ENCODE results near the gene KIRREL1.

The KIRREL1 gene

DNA sequence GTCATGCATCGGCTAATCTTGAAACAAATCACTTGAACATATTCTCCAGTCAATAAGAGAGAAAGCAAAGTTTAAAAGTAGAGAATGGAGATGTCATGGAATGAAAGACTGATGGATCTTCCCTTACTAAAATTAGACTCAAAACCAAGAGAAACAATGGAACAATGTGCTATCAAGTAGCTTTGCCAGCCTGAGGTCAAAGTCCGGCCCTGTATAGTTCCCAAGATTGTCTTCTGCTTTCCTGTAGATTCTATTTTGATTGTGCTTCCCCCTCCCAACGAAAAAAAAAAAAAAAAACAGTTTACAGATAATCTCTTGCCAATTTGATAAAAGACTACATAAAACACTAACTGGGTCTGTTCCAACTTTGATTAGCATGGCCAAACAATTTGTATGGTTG, 40.8 kb upstream of the KIRREL1 start:
- no peaks in the 10 kb centered on the region for H3K79me1 ChIP-seq (ENCODE audit: low read length)
- H3K4me1 ChIP-seq (ENCODE audit: control insufficient read depth, low read depth, low read length) = no peaks in the 10 kb centered on the region
- H2AK5ac ChIP-seq (ENCODE audit: low read length) = no peak overlapping the region
- no peak overlapping the region for H3K56ac ChIP-seq (ENCODE audit: low read length)
- no peak overlapping the region for H2BK120ac ChIP-seq (ENCODE audit: low read depth, low read length)
- no peak overlapping the region for H3K9ac ChIP-seq (ENCODE audit: low read length)
- H3K27me3 ChIP-seq (ENCODE audit: insufficient read depth, low read length, poor library complexity) = no peaks in the 10 kb centered on the region
- no CpG with 5 or more reads among the region's 3 CpGs for WGBS (ENCODE audit: extremely low coverage, insufficient coverage, low lambda C conversion rate)
- no peaks in the 10 kb centered on the region for H3K36me3 ChIP-seq (ENCODE audit: control insufficient read depth, insufficient read depth, low read length)
- no peak overlapping the region for H3K4me2 ChIP-seq (ENCODE audit: low read length)
- no peak overlapping the region for H2BK15ac ChIP-seq (replicated peaks; ENCODE audit: low read depth)
- H3K4me3 ChIP-seq (ENCODE audit: low read length) = no peak overlapping the region
- no peak for DNase-seq
- no peak overlapping the region for H3K27ac ChIP-seq (ENCODE audit: low read depth, low read length)
- no peak overlapping the region for H4K5ac ChIP-seq (ENCODE audit: low read length)
- no peaks in the 10 kb centered on the region for H3K79me2 ChIP-seq (ENCODE audit: control insufficient read depth, insufficient read depth, low read length)
- no peak overlapping the region for H2BK5ac ChIP-seq (ENCODE audit: low read length)
- H3K23ac ChIP-seq (ENCODE audit: low read length) = no peak overlapping the region
- no peak overlapping the region for H4K8ac ChIP-seq (ENCODE audit: low read depth, low read length)
- H3K18ac ChIP-seq (ENCODE audit: low read length) = no peak overlapping the region
- H3K4ac ChIP-seq (ENCODE audit: low read depth, low read length) = no peak overlapping the region

DNA sequence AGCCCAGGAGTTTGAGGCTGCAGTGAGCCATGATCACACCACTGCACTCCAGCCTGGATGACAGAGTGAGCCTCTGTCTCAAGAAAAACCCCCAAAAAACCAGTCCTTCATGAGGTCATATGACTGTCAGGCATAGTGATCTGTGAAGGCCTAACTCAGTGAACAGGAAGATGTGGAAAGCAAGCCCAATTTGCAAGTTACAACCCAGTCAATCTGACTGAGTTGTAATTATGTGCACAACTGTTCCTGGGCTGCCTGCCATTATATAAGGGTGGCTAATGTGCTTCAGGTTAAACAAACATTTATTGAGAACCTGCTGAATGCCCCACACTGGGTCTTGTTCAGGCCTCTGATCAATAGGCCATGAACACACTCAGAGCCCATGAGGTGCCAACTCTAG, 38.2 kb upstream of the KIRREL1 start:
- no peak overlapping the region for H3K4ac ChIP-seq (ENCODE audit: low read depth, low read length)
- no peak overlapping the region for H3K4me2 ChIP-seq (ENCODE audit: low read length)
- no peak overlapping the region for H2AK5ac ChIP-seq (ENCODE audit: low read length)
- H3K56ac ChIP-seq (ENCODE audit: low read length) = no peak overlapping the region
- H3K23ac ChIP-seq (ENCODE audit: low read length) = no peak overlapping the region
- H3K4me3 ChIP-seq (ENCODE audit: low read length) = no peak overlapping the region
- H3K9ac ChIP-seq (ENCODE audit: low read length) = no peak overlapping the region
- H3K79me1 ChIP-seq (ENCODE audit: low read length) = no peaks in the 10 kb centered on the region
- H3K18ac ChIP-seq (ENCODE audit: low read length) = no peak overlapping the region
- H4K5ac ChIP-seq (ENCODE audit: low read length) = no peak overlapping the region
- H3K4me1 ChIP-seq (ENCODE audit: control insufficient read depth, low read depth, low read length) = no peaks in the 10 kb centered on the region
- H2BK5ac ChIP-seq (ENCODE audit: low read length) = no peak overlapping the region
- H2BK15ac ChIP-seq (replicated peaks; ENCODE audit: low read depth) = no peak overlapping the region
- H4K8ac ChIP-seq (ENCODE audit: low read depth, low read length) = peak overlapping the region; percentile 2
- H3K36me3 ChIP-seq (ENCODE audit: control insufficient read depth, insufficient read depth, low read length) = no peaks in the 10 kb centered on the region
- no peaks in the 10 kb centered on the region for H3K27me3 ChIP-seq (ENCODE audit: insufficient read depth, low read length, poor library complexity)
- H3K27ac ChIP-seq (ENCODE audit: low read depth, low read length) = no peak overlapping the region
- no peak overlapping the region for H2BK120ac ChIP-seq (ENCODE audit: low read depth, low read length)
- no peaks in the 10 kb centered on the region for H3K79me2 ChIP-seq (ENCODE audit: control insufficient read depth, insufficient read depth, low read length)
- no peak for DNase-seq

DNA sequence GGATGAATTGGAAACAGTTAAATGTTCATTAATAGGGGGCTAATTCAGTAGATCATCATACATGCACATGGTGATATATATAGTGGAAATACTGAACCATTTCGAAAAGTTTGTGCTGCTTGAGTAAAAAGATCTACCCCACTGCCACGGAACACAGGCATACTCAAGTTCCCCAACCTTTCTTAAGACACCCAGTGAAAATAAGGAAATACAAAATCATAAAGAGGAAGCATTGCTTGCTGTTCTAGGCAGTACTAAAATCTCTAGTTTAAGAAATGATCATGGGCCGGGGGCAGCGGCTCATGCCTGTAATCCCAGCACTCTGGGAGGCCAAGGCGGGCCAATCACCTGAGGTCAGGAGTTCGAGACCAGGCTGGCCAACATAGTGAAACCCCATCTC, 37.6 kb upstream of the KIRREL1 start:
- no peaks in the 10 kb centered on the region for H3K79me2 ChIP-seq (ENCODE audit: control insufficient read depth, insufficient read depth, low read length)
- no peak overlapping the region for H3K23ac ChIP-seq (ENCODE audit: low read length)
- no peak overlapping the region for H3K56ac ChIP-seq (ENCODE audit: low read length)
- no peak overlapping the region for H2BK15ac ChIP-seq (replicated peaks; ENCODE audit: low read depth)
- no peak for DNase-seq
- WGBS (ENCODE audit: extremely low coverage, insufficient coverage, low lambda C conversion rate) = no CpG with 5 or more reads among the region's 6 CpGs
- no peak overlapping the region for H2BK5ac ChIP-seq (ENCODE audit: low read length)
- no peaks in the 10 kb centered on the region for H3K36me3 ChIP-seq (ENCODE audit: control insufficient read depth, insufficient read depth, low read length)
- H4K5ac ChIP-seq (ENCODE audit: low read length) = no peak overlapping the region
- H4K8ac ChIP-seq (ENCODE audit: low read depth, low read length) = no peak overlapping the region
- no peak overlapping the region for H3K4ac ChIP-seq (ENCODE audit: low read depth, low read length)
- H3K18ac ChIP-seq (ENCODE audit: low read length) = no peak overlapping the region
- no peak overlapping the region for H3K4me2 ChIP-seq (ENCODE audit: low read length)
- H3K27me3 ChIP-seq (ENCODE audit: insufficient read depth, low read length, poor library complexity) = no peaks in the 10 kb centered on the region
- no peak overlapping the region for H3K27ac ChIP-seq (ENCODE audit: low read depth, low read length)
- no peaks in the 10 kb centered on the region for H3K79me1 ChIP-seq (ENCODE audit: low read length)
- no peak overlapping the region for H3K9ac ChIP-seq (ENCODE audit: low read length)
- H2AK5ac ChIP-seq (ENCODE audit: low read length) = no peak overlapping the region
- no peaks in the 10 kb centered on the region for H3K4me1 ChIP-seq (ENCODE audit: control insufficient read depth, low read depth, low read length)
- H3K4me3 ChIP-seq (ENCODE audit: low read length) = no peak overlapping the region
- H2BK120ac ChIP-seq (ENCODE audit: low read depth, low read length) = no peak overlapping the region

DNA sequence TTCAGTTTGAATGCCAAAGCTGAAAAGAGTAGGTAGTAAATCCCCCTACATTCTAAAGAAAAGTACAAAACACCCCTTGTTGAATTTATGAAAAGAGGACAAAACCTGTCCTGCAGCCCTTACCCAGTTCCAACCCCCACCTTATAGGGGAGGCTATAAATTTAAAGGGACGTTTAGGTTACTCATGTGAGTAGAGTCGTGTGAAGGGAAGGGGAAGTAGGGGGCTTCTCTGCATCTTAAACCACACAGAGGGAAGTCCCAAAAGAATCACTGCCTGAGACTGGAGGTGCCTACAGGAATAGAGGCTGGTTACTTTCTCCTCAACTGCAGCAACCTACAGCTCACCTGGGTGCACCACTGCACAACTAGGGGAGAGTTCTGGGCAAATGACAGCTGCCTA, 36.7 kb upstream of the KIRREL1 start:
- H3K27me3 ChIP-seq (ENCODE audit: insufficient read depth, low read length, poor library complexity) = no peaks in the 10 kb centered on the region

DNA sequence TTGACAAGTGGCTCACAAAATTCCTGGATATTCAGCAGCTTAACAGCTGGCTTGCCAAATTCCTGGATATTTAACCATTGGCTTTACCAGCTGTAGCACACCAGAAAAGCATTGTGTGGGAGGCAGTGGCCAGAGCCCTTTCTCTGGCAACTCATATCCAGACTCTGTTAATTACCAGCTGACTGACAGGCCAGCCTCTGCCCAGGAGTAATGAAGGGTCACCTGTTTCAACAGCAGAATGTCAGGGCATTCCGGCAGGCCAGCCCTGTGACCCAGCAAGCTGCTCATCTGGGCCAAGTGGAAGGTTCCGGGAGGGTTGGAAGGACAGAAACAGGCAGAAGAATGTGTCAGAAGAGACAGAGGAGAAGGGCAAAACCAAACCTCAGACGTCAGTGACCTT, 35.2 kb upstream of the KIRREL1 start:
- Histone ChIP-seq H2BK120ac (ENCODE audit: low read depth, low read length) (no peak overlapping the region), H3K9ac (ENCODE audit: low read length) (no peak overlapping the region), H3K4ac (ENCODE audit: low read depth, low read length) (no peak overlapping the region), H3K4me2 (ENCODE audit: low read length) (no peak overlapping the region), H4K5ac (ENCODE audit: low read length) (no peak overlapping the region), H3K79me1 (ENCODE audit: low read length) (no peaks in the 10 kb centered on the region), H3K79me2 (ENCODE audit: control insufficient read depth, insufficient read depth, low read length) (no peaks in the 10 kb centered on the region), H3K56ac (ENCODE audit: low read length) (no peak overlapping the region), H3K4me3 (ENCODE audit: low read length) (no peak overlapping the region), H3K18ac (ENCODE audit: low read length) (no peak overlapping the region), H2BK5ac (ENCODE audit: low read length) (no peak overlapping the region), H3K27ac (ENCODE audit: low read depth, low read length) (no peak overlapping the region), H2AK5ac (ENCODE audit: low read length) (no peak overlapping the region), H3K23ac (ENCODE audit: low read length) (no peak overlapping the region), H3K4me1 (ENCODE audit: control insufficient read depth, low read depth, low read length) (no peaks in the 10 kb centered on the region), H4K8ac (ENCODE audit: low read depth, low read length) (no peak overlapping the region), H3K36me3 (ENCODE audit: control insufficient read depth, insufficient read depth, low read length) (no peaks in the 10 kb centered on the region), H2BK15ac (replicated peaks; ENCODE audit: low read depth) (no peak overlapping the region), H3K27me3 (ENCODE audit: insufficient read depth, low read length, poor library complexity) (no peaks in the 10 kb centered on the region)
- no CpG with 5 or more reads among the region's 3 CpGs for WGBS (ENCODE audit: extremely low coverage, insufficient coverage, low lambda C conversion rate)
- no peak for DNase-seq

More for the DNA sequence above, 36.7 kb upstream of the KIRREL1 start:
- H3K18ac ChIP-seq (ENCODE audit: low read length) = no peak overlapping the region
- H3K79me2 ChIP-seq (ENCODE audit: control insufficient read depth, insufficient read depth, low read length) = no peaks in the 10 kb centered on the region
- H3K56ac ChIP-seq (ENCODE audit: low read length) = no peak overlapping the region
- H4K8ac ChIP-seq (ENCODE audit: low read depth, low read length) = no peak overlapping the region
- H3K4me1 ChIP-seq (ENCODE audit: control insufficient read depth, low read depth, low read length) = no peaks in the 10 kb centered on the region
- no peak overlapping the region for H3K23ac ChIP-seq (ENCODE audit: low read length)
- no peaks in the 10 kb centered on the region for H3K79me1 ChIP-seq (ENCODE audit: low read length)
- H2AK5ac ChIP-seq (ENCODE audit: low read length) = no peak overlapping the region
- no peak overlapping the region for H3K27ac ChIP-seq (ENCODE audit: low read depth, low read length)
- no peak overlapping the region for H2BK5ac ChIP-seq (ENCODE audit: low read length)
- H3K4ac ChIP-seq (ENCODE audit: low read depth, low read length) = no peak overlapping the region
- no peak for DNase-seq
- WGBS (ENCODE audit: extremely low coverage, insufficient coverage, low lambda C conversion rate) = no CpG with 5 or more reads among the region's 2 CpGs
- no peak overlapping the region for H2BK15ac ChIP-seq (replicated peaks; ENCODE audit: low read depth)
- no peak overlapping the region for H4K5ac ChIP-seq (ENCODE audit: low read length)
- no peak overlapping the region for H3K4me2 ChIP-seq (ENCODE audit: low read length)
- no peak overlapping the region for H3K9ac ChIP-seq (ENCODE audit: low read length)
- H2BK120ac ChIP-seq (ENCODE audit: low read depth, low read length) = no peak overlapping the region
- H3K4me3 ChIP-seq (ENCODE audit: low read length) = no peak overlapping the region
- H3K36me3 ChIP-seq (ENCODE audit: control insufficient read depth, insufficient read depth, low read length) = no peaks in the 10 kb centered on the region

DNA sequence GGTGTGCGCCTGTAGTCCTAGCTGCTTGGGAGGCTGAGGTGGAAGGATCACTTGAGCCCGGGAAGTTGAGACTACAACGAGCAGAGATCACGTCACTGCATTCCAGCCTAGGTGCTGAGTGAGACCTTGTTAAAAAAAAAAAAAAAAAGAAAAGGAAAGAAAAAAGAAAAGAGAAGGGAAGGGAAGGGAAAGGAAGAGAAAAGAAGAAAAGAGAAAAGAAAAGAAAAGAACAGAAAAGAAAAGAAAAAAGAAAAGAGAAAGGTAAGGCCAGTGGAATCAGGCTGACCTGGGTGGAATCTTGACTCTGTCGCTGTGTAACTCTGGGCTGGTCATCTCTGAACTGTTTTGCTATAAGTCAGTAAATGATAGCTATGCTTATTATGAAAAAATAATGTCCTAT, 33.7 kb upstream of the KIRREL1 start:
- Histone ChIP-seq H3K79me2 (ENCODE audit: control insufficient read depth, insufficient read depth, low read length) (no peaks in the 10 kb centered on the region), H2BK15ac (replicated peaks; ENCODE audit: low read depth) (no peak overlapping the region), H3K27me3 (ENCODE audit: insufficient read depth, low read length, poor library complexity) (no peaks in the 10 kb centered on the region), H3K4ac (ENCODE audit: low read depth, low read length) (no peak overlapping the region), H2BK120ac (ENCODE audit: low read depth, low read length) (no peak overlapping the region), H3K27ac (ENCODE audit: low read depth, low read length) (no peak overlapping the region), H3K9ac (ENCODE audit: low read length) (no peak overlapping the region), H3K4me2 (ENCODE audit: low read length) (no peak overlapping the region), H3K36me3 (ENCODE audit: control insufficient read depth, insufficient read depth, low read length) (no peaks in the 10 kb centered on the region), H3K4me1 (ENCODE audit: control insufficient read depth, low read depth, low read length) (no peaks in the 10 kb centered on the region), H2AK5ac (ENCODE audit: low read length) (no peak overlapping the region), H2BK5ac (ENCODE audit: low read length) (no peak overlapping the region), H4K8ac (ENCODE audit: low read depth, low read length) (no peak overlapping the region), H3K56ac (ENCODE audit: low read length) (no peak overlapping the region), H3K79me1 (ENCODE audit: low read length) (no peaks in the 10 kb centered on the region), H4K5ac (ENCODE audit: low read length) (no peak overlapping the region), H3K4me3 (ENCODE audit: low read length) (no peak overlapping the region), H3K23ac (ENCODE audit: low read length) (no peak overlapping the region), H3K18ac (ENCODE audit: low read length) (no peak overlapping the region)
- DNase-seq = no peak
- no CpG with 5 or more reads among the region's 5 CpGs for WGBS (ENCODE audit: extremely low coverage, insufficient coverage, low lambda C conversion rate)

All from mesendoderm (in vitro differentiated cells).